GM10248 (cell line): ENCODE results near the gene NLGN1.

Source experiments
- CTCF ChIA-PET: fragments of 300-600 bp; sonication (Branson Sonifier 250); formaldehyde crosslinking; extraction: SDS; loops from one replicate; lab custom pipeline; 2021; ENCODE audit warnings: antibody characterized with exemption; lab: Yijun Ruan, JAX
- POLR2A ChIA-PET: fragments of 350-650 bp; sonication (Branson Sonifier 250); formaldehyde crosslinking; extraction: SDS; loops from one replicate; lab custom pipeline; 2020; ENCODE audit warnings: antibody characterized with exemption; lab: Yijun Ruan, JAX
- DNase-seq: peaks from one replicate; pipeline ENCODE4 v3.0.0; 2012; ENCODE audit errors: extremely low spot score
- TF ChIP-seq, protein P1 (sequence below): IDR thresholded peaks from 2 replicates; pipeline ENCODE4 v1.5.1; 2012; ENCODE audit warnings: mild to moderate bottlenecking, low read depth; ENCODE audit errors: extremely low read depth, missing control alignments, control extremely low read depth

The NLGN1 gene

DNA sequence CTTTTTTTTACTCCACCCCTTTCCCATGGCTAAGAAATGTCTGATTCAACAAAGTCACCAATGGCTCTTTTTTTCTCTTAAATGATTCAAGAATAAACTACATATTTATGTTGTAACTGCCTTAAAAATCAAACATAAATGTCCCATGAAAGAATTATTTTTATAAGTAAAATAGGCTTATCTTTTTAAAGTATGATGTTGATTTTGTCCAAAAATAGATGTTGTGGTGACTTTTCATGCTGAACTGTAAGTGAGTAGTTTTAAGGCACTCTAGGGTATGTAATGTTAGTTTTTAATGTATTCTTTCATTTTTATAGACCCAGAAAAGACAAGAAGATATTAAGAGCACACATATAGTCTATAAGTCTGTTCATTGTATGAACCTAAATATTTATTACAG, 594.9 kb downstream of the NLGN1 start:
- CTCF ChIA-PET, result no interaction called here
- TF ChIP-seq, protein P1, sequence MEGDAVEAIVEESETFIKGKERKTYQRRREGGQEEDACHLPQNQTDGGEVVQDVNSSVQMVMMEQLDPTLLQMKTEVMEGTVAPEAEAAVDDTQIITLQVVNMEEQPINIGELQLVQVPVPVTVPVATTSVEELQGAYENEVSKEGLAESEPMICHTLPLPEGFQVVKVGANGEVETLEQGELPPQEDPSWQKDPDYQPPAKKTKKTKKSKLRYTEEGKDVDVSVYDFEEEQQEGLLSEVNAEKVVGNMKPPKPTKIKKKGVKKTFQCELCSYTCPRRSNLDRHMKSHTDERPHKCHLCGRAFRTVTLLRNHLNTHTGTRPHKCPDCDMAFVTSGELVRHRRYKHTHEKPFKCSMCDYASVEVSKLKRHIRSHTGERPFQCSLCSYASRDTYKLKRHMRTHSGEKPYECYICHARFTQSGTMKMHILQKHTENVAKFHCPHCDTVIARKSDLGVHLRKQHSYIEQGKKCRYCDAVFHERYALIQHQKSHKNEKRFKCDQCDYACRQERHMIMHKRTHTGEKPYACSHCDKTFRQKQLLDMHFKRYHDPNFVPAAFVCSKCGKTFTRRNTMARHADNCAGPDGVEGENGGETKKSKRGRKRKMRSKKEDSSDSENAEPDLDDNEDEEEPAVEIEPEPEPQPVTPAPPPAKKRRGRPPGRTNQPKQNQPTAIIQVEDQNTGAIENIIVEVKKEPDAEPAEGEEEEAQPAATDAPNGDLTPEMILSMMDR, result no peak
- POLR2A ChIA-PET, result no interaction called here
- DNase-seq, result no peak

DNA sequence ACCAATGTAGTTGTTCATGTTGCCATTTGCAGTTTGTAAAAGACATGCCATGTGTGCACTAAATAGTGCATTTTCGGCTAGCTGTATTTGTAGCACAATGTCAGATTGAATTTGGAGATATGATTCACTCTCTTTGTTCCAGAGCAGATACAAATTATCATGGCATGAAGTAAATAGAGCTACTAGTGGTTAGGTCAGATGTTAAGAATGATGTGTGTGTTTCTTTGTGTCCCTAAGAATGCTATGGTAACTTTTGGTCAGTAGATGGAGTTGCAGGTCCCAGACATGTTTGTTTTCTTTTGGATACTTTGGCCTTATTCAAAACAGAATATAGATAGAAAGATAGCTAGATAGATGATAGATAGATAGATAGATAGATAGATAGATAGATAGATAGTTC, 595.8 kb downstream of the NLGN1 start:
- TF ChIP-seq, protein P1, result peak; percentile 6
- no peak for DNase-seq
- CTCF ChIA-PET, result interaction anchor here (0.6 to 1.1 kb wide), 2 partner anchors 16 to 761 kb away, joined by 3 read pairs; no protein-coding TSS in a partner anchor
- POLR2A ChIA-PET, result no interaction called here

DNA sequence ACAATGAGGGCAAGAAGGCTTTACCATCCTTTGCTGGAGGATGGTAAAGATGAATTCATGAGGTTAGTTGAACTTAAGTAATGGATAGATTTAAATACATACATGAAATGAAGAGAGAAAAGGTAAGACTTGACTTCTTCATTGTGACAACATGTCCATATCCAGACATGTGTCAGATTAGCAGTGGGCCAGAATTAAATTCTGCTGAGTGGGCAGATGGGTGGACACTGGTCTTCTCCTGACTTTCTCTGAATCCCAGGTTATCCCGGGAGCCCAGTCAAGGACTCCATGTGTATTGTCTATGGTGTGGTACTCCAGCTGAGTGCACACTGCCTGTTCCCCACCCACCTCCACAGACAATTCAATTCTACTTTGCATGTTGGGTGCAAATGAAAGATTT, 603.1 kb downstream of the NLGN1 start:
- DNase-seq, result no peak
- CTCF ChIA-PET, result no interaction called here
- TF ChIP-seq, protein P1, result no peak
- POLR2A ChIA-PET, result no interaction called here

GRCh38 chr3:174002543-174002942, 605.0 kb downstream of the NLGN1 start:
- no peak for DNase-seq
- TF ChIP-seq, protein P1, result no peak
- CTCF ChIA-PET, result interaction anchor here (1.2 kb wide), 1 partner anchor 8 kb away, joined by 5 read pairs; no protein-coding TSS in a partner anchor
- POLR2A ChIA-PET, result no interaction called here

DNA sequence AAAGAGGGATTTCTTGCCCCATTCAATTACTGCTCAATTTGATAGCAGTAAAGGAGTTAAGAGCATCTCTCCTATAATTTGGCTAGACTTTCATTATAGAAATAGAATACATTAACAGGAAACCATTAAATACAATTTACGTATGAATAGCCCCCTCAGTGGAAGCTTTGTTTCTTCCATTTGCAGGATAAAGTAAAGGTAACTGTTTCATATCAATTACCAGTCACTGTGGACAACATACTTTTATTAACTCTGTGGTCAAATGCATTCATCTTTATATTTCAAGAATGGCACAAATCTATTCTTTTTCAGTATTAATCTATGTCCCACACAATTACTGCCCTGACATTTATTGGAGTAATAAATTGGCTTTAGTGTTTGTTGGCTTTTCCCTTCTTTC, 613.4 kb downstream of the NLGN1 start:
- TF ChIP-seq, protein P1, result no peak
- CTCF ChIA-PET, result interaction anchor here (1.0 kb wide), 1 partner anchor 57 kb away, joined by 3 read pairs; no protein-coding TSS in a partner anchor
- POLR2A ChIA-PET, result no interaction called here
- no peak for DNase-seq

DNA sequence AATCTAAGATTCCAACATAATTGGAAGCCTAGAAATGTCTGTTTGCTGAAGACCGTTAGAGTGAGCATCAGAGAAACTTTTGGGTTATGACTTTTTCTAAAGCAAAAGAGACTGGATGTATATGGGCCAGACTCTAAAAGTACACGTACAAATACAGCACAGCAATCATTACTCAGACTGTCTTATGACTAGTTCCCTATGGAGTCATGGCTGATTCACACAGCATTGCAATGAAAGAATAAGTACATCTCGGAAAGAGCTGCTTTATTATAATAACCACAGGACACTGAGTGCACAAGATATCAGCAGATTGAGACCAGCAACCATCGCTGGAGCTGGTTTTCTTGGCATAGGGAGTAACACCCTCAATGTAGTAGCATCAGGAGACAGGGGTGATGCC, 618.6 kb downstream of the NLGN1 start:
- no peak for DNase-seq
- TF ChIP-seq, protein P1, result no peak
- POLR2A ChIA-PET, result no interaction called here

More for the DNA sequence above, 618.6 kb downstream of the NLGN1 start:
- CTCF ChIA-PET, result no interaction called here
